ENCODE measurements around the gene PAMR1. TPM values are rescaled to one million over a fixed set of nuclear protein-coding genes. Genes with fewer than 3 reads are reported as not detected.

Gene PAMR1
- total and polyA plus RNA-seq, 2 donors (not counting 1 experiment from before 2014, with no cell fraction given) = 120 to 159 TPM

GRCh38 chr11:35419184-35419829 lies 106.1 kb downstream of the PAMR1 start, which contains the start of gene SLC1A2:
SLC1A2 (minus strand) TSS chr11:35419558; CDS start chr11:35418966, 592 bp downstream.
- no peak within 1 kb of the TSS for H3K9ac ChIP-seq (ENCODE audit: insufficient read depth, low read length)
- H3K27ac ChIP-seq (ENCODE audit: insufficient read depth, low read length) = no peak within 1 kb of the TSS
- peak within 1 kb of the TSS; percentile 71 for H3K4me2 ChIP-seq (ENCODE audit: extremely low read depth, insufficient read depth, low read length)
- H3K4me3 ChIP-seq (replicated peaks in 1 of 4; ENCODE audit: control extremely low read depth in 1 of 4, insufficient read depth in 1 of 4, low read depth in 3 of 4, low read length in 4 of 4) = peak within 1 kb of the TSS; percentile 9 to 57 (median 48)
- H3K79me2 ChIP-seq (ENCODE audit: control insufficient read depth, insufficient read depth, low read length) = no peaks in the 10 kb centered on the region
- H3K4me1 ChIP-seq (ENCODE audit: control insufficient read depth, extremely low read depth, insufficient read depth, low read length) = peaks cover 2% of the 10 kb centered on the region
- H3K36me3 ChIP-seq (ENCODE audit: control insufficient read depth, insufficient read depth, low read length) = no peaks in the 10 kb centered on the region
- H2AFZ ChIP-seq (ENCODE audit: low read length) = peak within 1 kb of the TSS; percentile 29
- no peaks in the 10 kb centered on the region for H3K9me3 ChIP-seq (ENCODE audit: control insufficient read depth, insufficient read depth, low read depth, low read length)
- TF ChIP-seq CTCF (conservative IDR thresholded peaks at IDR 0.05 in 1 of 2, IDR thresholded peaks at IDR 0.05 in 1 of 2; ENCODE audit: low read depth in 1 of 2, low read length in 2 of 2) (no peak), EZH2 (IDR thresholded peaks at IDR 0.05; ENCODE audit: low read length, missing control alignments) (no peak)
- peaks cover 16% of the 10 kb centered on the region for H3K27me3 ChIP-seq (ENCODE audit: control insufficient read depth, insufficient read depth, low read length)
- DNase-seq (ENCODE audit: low read depth in 2 of 2) = peak in 1 of 2 donors; percentile 23
- H4K20me1 ChIP-seq (ENCODE audit: control insufficient read depth, extremely low read depth, insufficient read depth, low read length) = no peaks in the 10 kb centered on the region

GRCh38 chr11:35418282-35419183 lies 106.9 kb downstream of the PAMR1 start:
- H3K4me2 ChIP-seq (ENCODE audit: extremely low read depth, insufficient read depth, low read length) = peak overlapping the region; percentile 71
- no peaks in the 10 kb centered on the region for H3K4me1 ChIP-seq (ENCODE audit: control insufficient read depth, extremely low read depth, insufficient read depth, low read length)
- H3K27ac ChIP-seq (ENCODE audit: insufficient read depth, low read length) = no peak overlapping the region
- H3K79me2 ChIP-seq (ENCODE audit: control insufficient read depth, insufficient read depth, low read length) = no peaks in the 10 kb centered on the region
- no peaks in the 10 kb centered on the region for H4K20me1 ChIP-seq (ENCODE audit: control insufficient read depth, extremely low read depth, insufficient read depth, low read length)
- H2AFZ ChIP-seq (ENCODE audit: low read length) = no peak overlapping the region
- H3K4me3 ChIP-seq (replicated peaks in 1 of 4; ENCODE audit: control extremely low read depth in 1 of 4, insufficient read depth in 1 of 4, low read depth in 3 of 4, low read length in 4 of 4) = peak overlapping the region; percentile 7 to 57 (median 32)
- peak in 1 of 2 donors; percentile 20 for DNase-seq (ENCODE audit: low read depth in 2 of 2)
- H3K27me3 ChIP-seq (ENCODE audit: control insufficient read depth, insufficient read depth, low read length) = peaks cover 16% of the 10 kb centered on the region
- H3K9ac ChIP-seq (ENCODE audit: insufficient read depth, low read length) = no peak overlapping the region
- no peaks in the 10 kb centered on the region for H3K9me3 ChIP-seq (ENCODE audit: control insufficient read depth, insufficient read depth, low read depth, low read length)
- TF ChIP-seq EZH2 (IDR thresholded peaks at IDR 0.05; ENCODE audit: low read length, missing control alignments) (peak; percentile 53), CTCF (conservative IDR thresholded peaks at IDR 0.05 in 1 of 2, IDR thresholded peaks at IDR 0.05 in 1 of 2; ENCODE audit: low read depth in 1 of 2, low read length in 2 of 2) (no peak)
- H3K36me3 ChIP-seq (ENCODE audit: control insufficient read depth, insufficient read depth, low read length) = no peaks in the 10 kb centered on the region

GRCh38 chr11:35415487-35415886 lies 109.9 kb downstream of the PAMR1 start:
- H3K9ac ChIP-seq (ENCODE audit: insufficient read depth, low read length) = no peak overlapping the region
- DNase-seq (ENCODE audit: low read depth in 2 of 2) = no peak
- TF ChIP-seq CTCF (conservative IDR thresholded peaks at IDR 0.05 in 1 of 2, IDR thresholded peaks at IDR 0.05 in 1 of 2; ENCODE audit: low read depth in 1 of 2, low read length in 2 of 2) (no peak), EZH2 (IDR thresholded peaks at IDR 0.05; ENCODE audit: low read length, missing control alignments) (no peak)
- no peaks in the 10 kb centered on the region for H3K4me1 ChIP-seq (ENCODE audit: control insufficient read depth, extremely low read depth, insufficient read depth, low read length)
- no peak overlapping the region for H3K27ac ChIP-seq (ENCODE audit: insufficient read depth, low read length)
- peaks cover 16% of the 10 kb centered on the region for H3K27me3 ChIP-seq (ENCODE audit: control insufficient read depth, insufficient read depth, low read length)
- no peak overlapping the region for H3K4me2 ChIP-seq (ENCODE audit: extremely low read depth, insufficient read depth, low read length)
- no peaks in the 10 kb centered on the region for H4K20me1 ChIP-seq (ENCODE audit: control insufficient read depth, extremely low read depth, insufficient read depth, low read length)
- no peaks in the 10 kb centered on the region for H3K9me3 ChIP-seq (ENCODE audit: control insufficient read depth, insufficient read depth, low read depth, low read length)
- no peaks in the 10 kb centered on the region for H3K36me3 ChIP-seq (ENCODE audit: control insufficient read depth, insufficient read depth, low read length)
- no peak overlapping the region for H3K4me3 ChIP-seq (replicated peaks in 1 of 4; ENCODE audit: control extremely low read depth in 1 of 4, insufficient read depth in 1 of 4, low read depth in 3 of 4, low read length in 4 of 4)
- no peak overlapping the region for H2AFZ ChIP-seq (ENCODE audit: low read length)
- no peaks in the 10 kb centered on the region for H3K79me2 ChIP-seq (ENCODE audit: control insufficient read depth, insufficient read depth, low read length)

Data from fibroblast of lung (primary cell).